Right ventricle myocardium inferior (tissue), 1 donor: ENCODE data around the gene ZNF296. TPM values are rescaled to one million over a fixed set of nuclear protein-coding genes. Genes with fewer than 3 reads are reported as not detected.

Experiments
- ATAC-seq: fragments of 200-7000 bp; cut with Tn5 transposase; one replicate; pipeline ENCODE4 v1.9.1; 2020; ENCODE audit warnings: mild to moderate bottlenecking, moderate library complexity
- DNase-seq: peaks from one replicate; pipeline ENCODE4 v3.0.0; 2021; ENCODE audit errors: missing footprints
- intact Hi-C: fragments of 100-400 bp; cut with DNase I; formaldehyde crosslinking; loops from one replicate; pipeline ENCODE4 v1.11.0; 2022
- total RNA-seq: library from RNA; stranded (reverse); fragmentation: NEBNext Ultra II Directional; extraction: Animal tissue kit (Norgen Biotek cat#: 25700); gene quantifications from one replicate; pipeline ENCODE4 v1.2.1, GENCODE V29; 2021
- donor health status: DM: no; HTN: yes; CAD: no; lungs with severe emphysema.

ZNF296 gene
- total RNA-seq, 1 donor from 2014 or later: 0.19 TPM

GRCh38 chr19:45070861-45071544 is 5.3 kb downstream of the ZNF296 start:
- no peak for DNase-seq
- intact Hi-C loops: no loop called here
- ATAC-seq: no peak

DNA sequence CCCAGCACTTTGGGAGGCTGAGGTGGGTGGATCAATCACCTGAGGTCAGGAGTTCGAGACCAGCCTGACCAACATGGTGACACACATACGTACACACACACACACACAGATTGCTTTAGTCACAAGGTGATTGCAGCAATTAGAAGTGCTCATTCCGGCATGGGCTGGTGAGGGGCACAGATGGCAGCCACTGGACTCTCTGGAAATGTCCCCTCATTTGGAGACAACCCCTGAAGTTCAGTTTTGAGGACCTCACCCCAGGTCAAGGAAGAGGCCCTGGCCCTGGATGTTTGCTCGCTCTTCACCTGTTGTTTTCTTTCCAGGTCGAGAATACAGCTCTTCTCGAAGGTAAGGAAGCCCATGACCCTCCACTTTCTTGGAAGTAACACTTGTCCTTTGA is 6.1 kb downstream of the ZNF296 start:
- DNase-seq (no peak), ATAC-seq (no peak)
- intact Hi-C loops: no loop called here

DNA sequence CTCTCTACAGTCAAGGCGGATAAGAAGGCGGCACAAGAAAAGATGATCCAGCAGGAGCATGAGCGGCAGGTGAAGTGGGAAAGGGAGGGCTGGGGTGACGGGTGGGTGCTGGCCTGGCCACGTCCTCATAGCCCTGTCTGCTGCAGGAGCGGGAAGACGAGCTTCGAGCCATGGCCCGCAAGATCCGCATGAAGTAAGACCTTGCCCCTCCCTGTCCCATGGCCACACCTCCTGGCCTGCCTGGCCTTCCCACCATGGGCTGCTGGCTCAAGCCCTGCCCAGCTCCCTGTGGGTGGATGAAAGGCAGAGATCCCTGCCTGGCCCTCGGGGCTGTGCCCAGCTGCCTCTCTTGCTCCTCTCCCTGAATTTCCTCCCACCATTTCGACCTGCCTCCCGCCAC is 7.2 kb downstream of the ZNF296 start:
- DNase-seq (no peak), ATAC-seq (no peak)
- intact Hi-C loops: no loop called here

DNA sequence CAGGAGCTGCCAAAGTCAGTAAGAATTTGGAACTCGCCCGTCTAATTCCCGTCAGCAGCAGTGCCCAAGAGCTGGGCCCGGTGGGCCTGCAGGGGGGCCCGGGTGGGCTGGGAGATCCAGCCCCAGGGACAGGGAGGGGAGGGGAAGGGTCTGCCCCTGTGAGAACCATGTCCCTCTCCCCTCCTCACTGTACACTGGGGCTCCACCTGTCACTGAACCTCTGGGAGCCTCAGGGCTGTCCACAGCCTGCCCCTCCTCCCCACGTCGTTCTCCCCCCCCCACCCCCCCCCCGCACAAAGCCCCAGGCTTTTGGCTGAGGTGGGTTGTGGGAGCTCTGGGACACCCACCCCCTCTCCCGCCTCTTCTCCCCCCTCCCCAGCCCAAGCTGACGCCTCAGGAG is 8.2 kb downstream of the ZNF296 start:
- intact Hi-C loops: no loop called here
- no peak for ATAC-seq
- DNase-seq: no peak

- ATAC-seq (no peak), DNase-seq (no peak)
- intact Hi-C loops: no loop called here
These were observed 9.2 kb downstream of the ZNF296 start for GRCh38 chr19:45066921-45067661.

- DNase-seq (no peak), ATAC-seq (no peak)
- intact Hi-C loops: no loop called here
These were observed 12.2 kb downstream of the ZNF296 start for GRCh38 chr19:45063851-45064801.

GRCh38 chr19:45061965-45062364 is 14.3 kb downstream of the ZNF296 start:
- intact Hi-C loops: no loop called here
- no peak for ATAC-seq
- no peak for DNase-seq

- peak; percentile 43 for ATAC-seq
- no peak for DNase-seq
- intact Hi-C loops: no loop called here
These were observed 16.9 kb downstream of the ZNF296 start for GRCh38 chr19:45059258-45059965.

DNA sequence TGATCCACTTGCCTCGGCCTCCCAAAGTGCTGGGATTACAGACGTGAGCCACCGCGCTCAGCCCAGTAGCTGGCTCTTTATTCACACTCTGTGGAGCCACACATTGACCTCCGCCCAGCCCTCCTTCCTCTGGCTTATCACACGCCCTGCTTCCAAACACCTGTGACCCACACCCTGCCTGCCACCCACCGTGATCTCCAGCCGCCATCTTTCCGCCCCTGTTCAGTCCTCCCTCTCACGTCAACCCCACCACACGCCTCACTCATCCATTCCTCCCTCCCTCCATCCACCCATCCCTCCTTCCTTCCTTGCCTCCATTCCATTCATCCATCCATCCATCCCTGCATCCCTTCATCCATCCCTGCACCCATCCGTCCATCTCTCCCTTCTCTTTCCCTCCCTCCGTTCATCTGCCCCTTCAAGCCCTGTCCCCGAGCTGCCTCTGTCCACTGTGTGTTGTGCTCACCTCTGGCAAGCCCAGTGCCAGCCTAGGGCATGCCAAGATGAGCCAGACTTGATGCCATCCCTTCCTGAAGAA is 17.6 kb downstream of the ZNF296 start:
- ATAC-seq: no peak
- intact Hi-C loops: no loop called here

DNA sequence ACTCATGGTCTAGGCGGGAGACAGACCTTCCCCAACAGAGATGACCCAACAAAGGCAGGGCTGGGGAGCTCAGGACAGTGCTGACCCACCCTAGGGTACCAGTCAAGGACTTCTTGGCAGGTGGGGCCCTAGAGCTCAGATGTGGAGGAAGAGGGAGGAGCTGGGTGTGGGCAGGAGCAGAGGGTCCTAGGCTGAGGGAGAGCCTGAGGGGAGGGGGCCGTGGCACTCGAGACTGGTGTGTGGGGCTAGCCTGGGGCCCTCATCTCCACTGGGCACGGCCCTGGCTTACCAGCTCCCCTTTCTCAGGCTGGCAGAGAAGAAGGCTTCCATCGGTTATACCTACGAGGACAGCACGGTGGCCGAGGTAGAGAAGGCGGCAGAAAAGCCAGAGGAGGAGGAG is 18.8 kb downstream of the ZNF296 start:
- no peak for ATAC-seq
- DNase-seq: no peak
- intact Hi-C loops: no loop called here

More for the DNA sequence above, 17.6 kb downstream of the ZNF296 start:
- no peak for DNase-seq

DNA sequence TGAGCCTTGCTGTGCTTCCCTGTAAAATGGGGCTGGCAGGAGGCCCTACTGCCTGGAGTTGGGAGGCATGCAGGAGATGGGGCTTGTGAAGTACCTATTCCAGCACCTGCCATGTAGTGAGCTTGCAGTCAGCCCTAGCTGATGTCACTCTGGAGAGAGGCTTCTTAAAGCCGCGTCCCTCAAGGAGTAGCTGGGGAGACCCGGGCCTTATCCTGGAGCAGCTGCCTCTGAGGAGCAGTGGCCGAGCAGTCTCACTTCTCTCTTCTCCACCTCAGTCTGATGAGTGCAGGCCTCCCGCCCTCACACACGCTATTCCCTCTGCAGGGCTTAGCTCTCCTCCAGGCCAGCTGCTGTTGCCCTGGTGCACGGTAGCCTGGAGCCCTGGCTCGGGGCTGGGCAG is 19.4 kb downstream of the ZNF296 start:
- intact Hi-C loops: no loop called here
- ATAC-seq (no peak), DNase-seq (no peak)

GRCh38 chr19:45051929-45052579 is 24.2 kb downstream of the ZNF296 start:
- intact Hi-C loops: no loop called here
- DNase-seq (no peak), ATAC-seq (no peak)

DNA sequence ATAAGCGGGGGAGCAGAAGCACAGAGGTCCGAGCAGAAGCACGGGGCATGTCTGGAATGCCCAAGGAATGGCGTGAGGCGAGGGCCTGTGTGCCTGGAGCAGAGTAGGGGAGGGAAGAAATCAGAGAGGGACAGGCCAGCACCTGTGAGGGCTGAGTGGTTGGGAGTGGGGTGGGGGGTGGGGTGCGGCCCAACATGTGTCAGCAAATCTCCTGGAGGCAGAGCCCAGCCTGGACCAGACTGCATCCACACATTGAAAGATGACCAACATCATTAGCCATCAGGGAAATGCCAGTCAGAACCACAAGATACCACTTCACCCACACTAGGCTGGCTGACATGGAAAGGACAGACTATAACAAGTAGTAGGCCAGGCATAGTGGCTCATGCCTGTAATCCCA is 26.2 kb downstream of the ZNF296 start:
- DNase-seq (no peak), ATAC-seq (no peak)
- intact Hi-C loops: no loop called here

- DNase-seq: no peak
- peak; percentile 89 for ATAC-seq
- intact Hi-C loops: no loop called here
These were observed 27.1 kb downstream of the ZNF296 start for GRCh38 chr19:45049073-45049736.

DNA sequence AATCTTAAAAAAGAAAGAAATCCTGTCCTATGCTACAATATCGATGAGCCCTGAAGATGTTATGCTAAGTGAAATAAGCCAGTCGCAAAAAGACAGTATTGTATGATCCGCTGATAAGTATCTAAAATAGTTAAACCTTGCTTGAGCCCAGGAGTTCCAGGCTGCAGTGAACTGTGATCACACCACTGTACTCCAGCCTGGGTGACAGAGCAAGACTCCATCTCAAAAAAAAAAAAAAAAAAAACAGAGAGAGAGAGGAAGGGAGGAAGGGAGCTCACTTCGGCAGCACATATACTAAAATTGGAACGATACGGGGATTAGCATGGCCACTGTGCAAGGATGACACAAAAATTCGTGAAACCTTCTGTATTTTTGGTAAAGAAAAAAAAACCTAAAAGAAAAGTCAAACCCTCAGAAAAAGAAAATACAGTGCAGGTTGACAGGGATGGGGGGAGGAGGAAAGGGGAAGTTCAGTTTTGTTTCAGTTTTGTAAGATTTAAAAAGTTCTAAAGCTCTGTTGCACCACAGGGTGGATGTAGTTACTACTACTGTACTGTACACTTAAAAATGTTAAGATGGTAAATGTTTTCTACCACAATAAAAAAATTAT is 29.0 kb downstream of the ZNF296 start:
- intact Hi-C loops: no loop called here
- DNase-seq (no peak), ATAC-seq (no peak)

DNA sequence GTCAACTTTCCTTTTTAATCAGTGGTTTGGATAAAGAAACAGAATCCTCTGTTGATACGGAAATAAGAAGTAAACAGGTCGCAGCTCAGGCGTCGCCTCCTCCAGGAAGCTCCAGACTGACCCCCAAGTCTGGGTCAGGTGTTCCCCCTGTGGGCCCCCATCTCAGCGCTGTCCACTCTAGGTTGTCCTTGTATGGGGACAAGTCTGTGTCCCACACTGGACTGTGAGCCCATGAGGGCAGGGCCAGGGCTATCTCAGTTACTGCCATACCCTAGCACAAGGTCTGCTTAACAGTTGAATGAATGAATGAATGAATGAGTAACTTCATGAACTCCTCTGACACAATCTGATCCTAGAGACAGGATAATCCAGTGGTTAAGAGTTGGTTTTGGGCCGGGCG is 29.9 kb downstream of the ZNF296 start:
- DNase-seq: no peak
- no peak for ATAC-seq
- intact Hi-C loops: no loop called here

DNA sequence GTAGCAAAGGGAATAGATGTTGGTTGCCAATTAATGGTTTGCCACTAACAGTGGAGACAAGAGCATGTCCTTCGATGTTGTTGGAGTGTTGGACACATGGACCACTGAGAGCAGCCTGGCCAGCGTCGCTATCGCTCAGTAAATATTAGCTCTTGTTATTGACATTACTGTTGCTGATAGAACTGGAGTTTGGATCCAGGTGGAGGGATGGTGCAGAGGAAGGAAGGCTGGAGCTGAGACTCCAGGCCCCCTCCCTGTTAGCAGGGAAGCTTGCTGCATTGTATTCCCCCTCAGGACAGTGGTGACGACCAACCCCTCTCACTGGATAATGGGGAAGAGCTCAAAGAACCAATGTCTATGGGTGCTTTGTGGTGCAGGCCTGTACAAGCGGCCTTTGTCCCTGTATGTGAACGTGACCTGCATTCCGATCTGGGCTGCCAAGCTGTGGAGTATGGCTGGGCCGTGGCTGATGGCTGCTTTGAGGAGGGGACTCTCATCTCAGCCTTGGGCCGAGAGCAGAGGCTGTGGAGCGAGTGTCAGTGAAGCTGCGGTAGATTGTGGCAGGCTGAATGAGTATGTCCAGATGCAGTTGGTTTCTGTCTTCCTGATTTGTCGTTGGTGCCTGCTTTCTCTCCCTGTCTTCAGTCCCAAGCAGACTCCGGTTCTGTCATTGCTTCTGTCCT is 30.5 kb downstream of the ZNF296 start:
- intact Hi-C loops: no loop called here
- ATAC-seq (peak; percentile 51), DNase-seq (no peak)
